ENCODE measurements around the gene ATP9B. TPM values are rescaled to one million over a fixed set of nuclear protein-coding genes. Genes with fewer than 3 reads are reported as not detected.
A peak's percentile ranks its signal among the peaks of the same experiment; 100 is the strongest.

Gene ATP9B
- total and polyA plus RNA-seq, 2 experiments from 2014 or later = 8.5 to 12.8 TPM

GRCh38 chr18:79402209-79402576, 333.0 kb downstream of the ATP9B start:
- H3K79me2 ChIP-seq (ENCODE audit: insufficient read depth) = peaks cover 24% of the 10 kb centered on the region
- no peaks in the 10 kb centered on the region for H3K27me3 ChIP-seq (replicated peaks; ENCODE audit: insufficient read depth)
- H3K36me3 ChIP-seq (ENCODE audit: low read depth) = no peaks in the 10 kb centered on the region
- no peaks in the 10 kb centered on the region for H3K9me2 ChIP-seq (ENCODE audit: insufficient read depth)
- H3K27ac ChIP-seq = no peak overlapping the region
- no peak for DNase-seq
- peaks cover 6% of the 10 kb centered on the region; the same call in 1 of the 2 replicates for H3F3A ChIP-seq (ENCODE audit: insufficient read depth)
- peaks cover 7% of the 10 kb centered on the region for H3K4me1 ChIP-seq (ENCODE audit: insufficient read depth)
- no peaks in the 10 kb centered on the region for H3K9me3 ChIP-seq (ENCODE audit: low read depth)
- H4K20me1 ChIP-seq (ENCODE audit: insufficient read depth) = no peaks in the 10 kb centered on the region
- no peak overlapping the region for H3K9ac ChIP-seq
- in situ Hi-C loops (cut with MboI) = no loop called here
- TF ChIP-seq EZH2phosphoT487 (IDR thresholded peaks at IDR 0.05; ENCODE audit: insufficient read depth, low read depth) = no peak
- no peak for TF ChIP-seq EZH2 (IDR thresholded peaks at IDR 0.05; ENCODE audit: insufficient read depth, poor library complexity, severe bottlenecking)
- H3K4me2 ChIP-seq (ENCODE audit: unreplicated experiment) = no peak overlapping the region
- H2AFZ ChIP-seq = no peak overlapping the region
- WGBS, 2 experiments (ENCODE audit: low coverage in 1 of 2, low lambda C conversion rate in 2 of 2, missing lambda C conversion rate in 2 of 2) = 88 to 89% methylated on average over 16 of the region's 16 CpGs
- no peak overlapping the region for H3K4me3 ChIP-seq

DNA sequence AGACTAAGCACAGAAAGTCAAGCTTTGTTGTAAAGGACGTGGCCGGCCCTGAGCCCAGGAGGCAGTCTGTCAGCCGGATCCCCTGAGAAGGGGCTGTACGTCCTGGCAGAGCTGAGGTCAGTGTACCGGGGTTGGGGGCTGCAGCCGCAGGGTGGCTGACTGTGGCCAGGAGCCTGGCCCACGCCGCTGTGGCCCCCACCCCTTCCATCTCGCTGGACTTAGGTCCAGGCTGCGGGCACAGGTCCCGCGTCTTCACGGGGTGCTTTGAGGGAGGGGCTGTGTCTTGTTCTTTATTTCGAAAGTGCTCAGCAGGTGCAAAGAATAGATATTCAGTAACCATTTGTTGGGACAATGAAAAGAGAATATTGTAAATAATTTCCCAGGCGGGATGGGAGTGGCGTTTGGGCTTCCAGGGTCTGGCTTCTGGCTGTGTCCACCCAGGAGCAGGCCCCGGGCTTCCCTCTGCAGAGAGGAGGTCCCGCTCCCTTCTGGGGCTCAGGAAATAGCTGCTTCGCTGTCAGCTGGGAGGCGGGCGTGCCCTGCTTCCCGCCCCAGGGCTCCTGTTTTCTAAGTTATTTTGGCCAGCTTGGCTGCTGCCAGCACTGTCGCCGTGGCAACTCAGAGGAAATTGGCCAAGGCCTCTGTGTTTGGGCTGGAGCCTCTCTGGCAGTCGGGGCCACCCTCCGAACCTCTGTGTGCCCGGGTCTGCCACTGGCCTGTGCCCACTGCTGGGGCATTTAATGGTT, 334.0 kb downstream of the ATP9B start:
- H3K36me3 ChIP-seq (ENCODE audit: low read depth) = no peaks in the 10 kb centered on the region
- peaks cover 24% of the 10 kb centered on the region for H3K79me2 ChIP-seq (ENCODE audit: insufficient read depth)
- peak; percentile 86 for DNase-seq
- 0 out of 2 replicates have a peak overlapping the region, but pooled peaks have one; percentile 20 for H2AFZ ChIP-seq
- no peak for TF ChIP-seq EZH2phosphoT487 (IDR thresholded peaks at IDR 0.05; ENCODE audit: insufficient read depth, low read depth)
- TF ChIP-seq EZH2 (IDR thresholded peaks at IDR 0.05; ENCODE audit: insufficient read depth, poor library complexity, severe bottlenecking) = no peak
- H4K20me1 ChIP-seq (ENCODE audit: insufficient read depth) = no peaks in the 10 kb centered on the region
- H3K4me1 ChIP-seq (ENCODE audit: insufficient read depth) = peaks cover 7% of the 10 kb centered on the region
- in situ Hi-C loops (cut with MboI) = no loop called here
- 36 to 39% methylated on average over 26 to 27 of the region's 27 CpGs for WGBS, 2 experiments (ENCODE audit: low coverage in 1 of 2, low lambda C conversion rate in 2 of 2, missing lambda C conversion rate in 2 of 2)
- H3K4me3 ChIP-seq = 0 out of 2 replicates have a peak overlapping the region, but pooled peaks have one; percentile 8
- H3F3A ChIP-seq (ENCODE audit: insufficient read depth) = peaks cover 6% of the 10 kb centered on the region; the same call in 1 of the 2 replicates
- H3K9ac ChIP-seq = peak overlapping the region; percentile 70
- H3K27ac ChIP-seq = peak overlapping the region; percentile 40
- peak overlapping the region; percentile 59 for H3K4me2 ChIP-seq (ENCODE audit: unreplicated experiment)
- H3K9me2 ChIP-seq (ENCODE audit: insufficient read depth) = no peaks in the 10 kb centered on the region
- no peaks in the 10 kb centered on the region for H3K9me3 ChIP-seq (ENCODE audit: low read depth)
- no peaks in the 10 kb centered on the region for H3K27me3 ChIP-seq (replicated peaks; ENCODE audit: insufficient read depth)

- H3K9me3 ChIP-seq (ENCODE audit: low read depth) = no peaks in the 10 kb centered on the region
- no peak overlapping the region for H3K4me3 ChIP-seq
- peaks cover 24% of the 10 kb centered on the region for H3K79me2 ChIP-seq (ENCODE audit: insufficient read depth)
- H3K36me3 ChIP-seq (ENCODE audit: low read depth) = no peaks in the 10 kb centered on the region
- WGBS, 2 experiments (ENCODE audit: low coverage in 1 of 2, low lambda C conversion rate in 2 of 2, missing lambda C conversion rate in 2 of 2) = 42 to 45% methylated on average over 31 of the region's 31 CpGs
- no peaks in the 10 kb centered on the region for H3K9me2 ChIP-seq (ENCODE audit: insufficient read depth)
- H3K27me3 ChIP-seq (replicated peaks; ENCODE audit: insufficient read depth) = no peaks in the 10 kb centered on the region
- peak; percentile 50 for DNase-seq
- no peaks in the 10 kb centered on the region for H4K20me1 ChIP-seq (ENCODE audit: insufficient read depth)
- H2AFZ ChIP-seq = 0 out of 2 replicates have a peak overlapping the region, but pooled peaks have one; percentile 20
- peak overlapping the region; percentile 70 for H3K9ac ChIP-seq
- peak overlapping the region; percentile 40 for H3K27ac ChIP-seq
- H3K4me2 ChIP-seq (ENCODE audit: unreplicated experiment) = peak overlapping the region; percentile 59
- no peak for TF ChIP-seq EZH2 (IDR thresholded peaks at IDR 0.05; ENCODE audit: insufficient read depth, poor library complexity, severe bottlenecking)
- no peak for TF ChIP-seq EZH2phosphoT487 (IDR thresholded peaks at IDR 0.05; ENCODE audit: insufficient read depth, low read depth)
- peaks cover 7% of the 10 kb centered on the region for H3K4me1 ChIP-seq (ENCODE audit: insufficient read depth)
- in situ Hi-C loops (cut with MboI) = no loop called here
- peaks cover 6% of the 10 kb centered on the region; the same call in 1 of the 2 replicates for H3F3A ChIP-seq (ENCODE audit: insufficient read depth)
Observed at GRCh38 chr18:79403723-79404566, 334.8 kb downstream of the ATP9B start.

GRCh38 chr18:79404567-79404910, 335.3 kb downstream of the ATP9B start:
- in situ Hi-C loops (cut with MboI) = no loop called here

More at GRCh38 chr18:79404567-79404910, 335.3 kb downstream of the ATP9B start:
- WGBS, 2 experiments (ENCODE audit: low coverage in 1 of 2, low lambda C conversion rate in 2 of 2, missing lambda C conversion rate in 2 of 2) = 43 to 48% methylated on average over 12 of the region's 12 CpGs
- TF ChIP-seq EZH2phosphoT487 (IDR thresholded peaks at IDR 0.05; ENCODE audit: insufficient read depth, low read depth) = no peak
- Histone ChIP-seq H2AFZ (0 out of 2 replicates have a peak overlapping the region, but pooled peaks have one; percentile 12), H3K27ac (no peak overlapping the region), H3K4me3 (no peak overlapping the region), H3K79me2 (ENCODE audit: insufficient read depth) (peaks cover 24% of the 10 kb centered on the region), H3K9me2 (ENCODE audit: insufficient read depth) (no peaks in the 10 kb centered on the region), H3F3A (ENCODE audit: insufficient read depth) (peaks cover 6% of the 10 kb centered on the region; the same call in 1 of the 2 replicates), H4K20me1 (ENCODE audit: insufficient read depth) (no peaks in the 10 kb centered on the region), H3K27me3 (replicated peaks; ENCODE audit: insufficient read depth) (no peaks in the 10 kb centered on the region), H3K9me3 (ENCODE audit: low read depth) (no peaks in the 10 kb centered on the region), H3K4me1 (ENCODE audit: insufficient read depth) (peaks cover 7% of the 10 kb centered on the region), H3K9ac (peak overlapping the region; percentile 70), H3K36me3 (ENCODE audit: low read depth) (no peaks in the 10 kb centered on the region), H3K4me2 (ENCODE audit: unreplicated experiment) (no peak overlapping the region)
- peak; percentile 63 for DNase-seq

All from GM23248 (cell line).